ENCODE measurements around the gene HLA-DQA2. TPM values are rescaled to one million over a fixed set of nuclear protein-coding genes. Genes with fewer than 3 reads are reported as not detected.

HLA-DQA2 gene
- total and polyA plus RNA-seq, 4 donors, result 0.16 to 0.32 (median 0.23) TPM; not detected in 1

GRCh38 chr6:32718879-32719278 is 22.3 kb upstream of the HLA-DQA2 start:
- TF ChIP-seq HNF4G (IDR thresholded peaks at IDR 0.05) (no peak), ZBTB33 (IDR thresholded peaks at IDR 0.05) (no peak), JUND (IDR thresholded peaks at IDR 0.05) (no peak), MAX (IDR thresholded peaks at IDR 0.05) (no peak), GABPA (IDR thresholded peaks at IDR 0.05 in 1 of 2, conservative IDR thresholded peaks at IDR 0.05 in 1 of 2) (no peak), RAD21 (IDR thresholded peaks at IDR 0.05) (no peak), TAF1 (conservative IDR thresholded peaks at IDR 0.05) (no peak), NR2F2 (IDR thresholded peaks at IDR 0.05) (no peak), CTCF (IDR thresholded peaks at IDR 0.05; ENCODE audit: low read depth, low read length, missing input control) (no peak), FOXA1 (IDR thresholded peaks at IDR 0.05) (no peak), REST (IDR thresholded peaks at IDR 0.05) (no peak), RXRA (IDR thresholded peaks at IDR 0.05) (no peak), SP1 (IDR thresholded peaks at IDR 0.05) (no peak), FOXA2 (IDR thresholded peaks at IDR 0.05) (no peak)
- no peak overlapping the region for H3K27ac ChIP-seq (ENCODE audit: low read depth in 1 of 2, low read length in 2 of 2)
- H3K9ac ChIP-seq (ENCODE audit: low read depth in 1 of 2, low read length in 2 of 2), result no peak overlapping the region
- no peaks in the 10 kb centered on the region for H3K36me3 ChIP-seq (ENCODE audit: control insufficient read depth in 4 of 4, insufficient read depth in 3 of 4, low read depth in 1 of 4, low read length in 3 of 4)
- H3K9me3 ChIP-seq (ENCODE audit: control insufficient read depth in 4 of 4, low read length in 3 of 4), result no peaks in the 10 kb centered on the region
- no peak for DNase-seq (ENCODE audit: low spot score)
- no peaks in the 10 kb centered on the region for H3K4me1 ChIP-seq (ENCODE audit: control insufficient read depth in 4 of 4, insufficient read depth in 4 of 4, low read length in 3 of 4)
- WGBS, result 61% methylated on average over 3 of the region's 3 CpGs
- peaks cover 0 to 2% (median 0%) of the 10 kb centered on the region in 4 donors for H3K27me3 ChIP-seq (ENCODE audit: control insufficient read depth in 4 of 4, insufficient read depth in 4 of 4, low read length in 3 of 4)
- H3K4me3 ChIP-seq (ENCODE audit: low read depth in 1 of 3, low read length in 3 of 3), result no peak overlapping the region

- no peak for DNase-seq (ENCODE audit: low spot score)
- Histone ChIP-seq H3K27ac (ENCODE audit: low read depth in 1 of 2, low read length in 2 of 2) (no peak overlapping the region), H3K9me3 (ENCODE audit: control insufficient read depth in 4 of 4, low read length in 3 of 4) (no peaks in the 10 kb centered on the region), H3K36me3 (ENCODE audit: control insufficient read depth in 4 of 4, insufficient read depth in 3 of 4, low read depth in 1 of 4, low read length in 3 of 4) (no peaks in the 10 kb centered on the region), H3K27me3 (ENCODE audit: control insufficient read depth in 4 of 4, insufficient read depth in 4 of 4, low read length in 3 of 4) (peaks cover 0 to 9% (median 0%) of the 10 kb centered on the region in 4 donors), H3K4me3 (ENCODE audit: low read depth in 1 of 3, low read length in 3 of 3) (no peak overlapping the region), H3K9ac (ENCODE audit: low read depth in 1 of 2, low read length in 2 of 2) (no peak overlapping the region), H3K4me1 (ENCODE audit: control insufficient read depth in 4 of 4, insufficient read depth in 4 of 4, low read length in 3 of 4) (no peaks in the 10 kb centered on the region)
- 55% methylated on average over 2 of the region's 2 CpGs for WGBS
- no peak for TF ChIP-seq CTCF (IDR thresholded peaks at IDR 0.05; ENCODE audit: low read depth, low read length, missing input control)
- no peak for TF ChIP-seq YY1 (IDR thresholded peaks at IDR 0.05)
- TF ChIP-seq FOXA2 (IDR thresholded peaks at IDR 0.05), result no peak
- no peak for TF ChIP-seq MAX (IDR thresholded peaks at IDR 0.05)
- no peak for TF ChIP-seq JUND (IDR thresholded peaks at IDR 0.05)
- TF ChIP-seq TAF1 (conservative IDR thresholded peaks at IDR 0.05), result no peak
- TF ChIP-seq RXRA (IDR thresholded peaks at IDR 0.05), result no peak
- no peak for TF ChIP-seq ATF3 (IDR thresholded peaks at IDR 0.05)
- no peak for TF ChIP-seq RAD21 (IDR thresholded peaks at IDR 0.05)
These were observed 3.1 kb upstream of the HLA-DQA2 start for GRCh38 chr6:32738126-32738525.

All from liver (tissue), 9 donors.